CD4-positive, alpha-beta T cell treated with Interleukin-17A for 1 hour (primary cell): ENCODE data around the gene SAMD11.
"Not testable (repeated sequence)": the region's sequence is repeated elsewhere in the genome, so short reads cannot be mapped to it uniquely, and the experiment has no call there.

Source experiments
- DNase-seq: peaks from one replicate; pipeline ENCODE4 v3.0.0-alpha.2; 2020

Gene SAMD11

DNA sequence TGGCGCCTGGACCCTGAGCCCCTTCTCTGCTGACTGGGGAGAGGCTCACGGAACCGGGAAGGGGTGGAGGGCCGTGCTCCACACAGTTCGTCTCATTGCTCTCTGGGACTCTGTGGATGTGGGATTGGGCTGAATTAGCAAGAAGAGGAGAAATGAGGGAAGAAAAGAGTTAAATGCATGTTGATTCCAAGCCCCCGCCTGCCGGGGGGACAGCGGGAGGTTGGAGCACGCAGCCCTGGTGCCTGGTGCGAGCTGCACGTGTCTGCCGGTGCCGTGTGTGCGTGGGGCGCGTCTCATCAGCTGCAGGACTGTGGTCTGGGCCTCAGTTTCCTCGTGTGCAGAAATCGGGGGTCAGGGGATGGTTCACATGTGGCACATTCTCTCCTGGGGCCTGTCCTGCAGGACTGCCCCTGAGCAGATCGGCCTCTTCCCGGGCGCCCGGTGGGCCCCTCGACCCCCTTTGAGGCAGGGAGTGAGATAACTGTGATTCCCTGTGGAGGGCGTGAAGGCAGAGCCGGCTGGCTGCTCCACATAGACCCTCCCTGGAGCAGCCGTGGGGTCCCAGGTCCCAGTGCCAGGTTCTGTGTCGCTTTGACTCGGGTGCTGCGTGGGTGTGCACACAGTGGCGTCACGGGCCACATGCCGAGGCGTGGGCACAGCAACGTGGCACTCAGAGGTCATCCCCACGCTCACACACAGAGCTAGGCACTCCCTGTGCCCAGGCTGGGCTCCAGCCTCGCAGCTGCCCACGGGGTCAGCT is 11.4 kb downstream of the SAMD11 start:
- no peak for DNase-seq

DNA sequence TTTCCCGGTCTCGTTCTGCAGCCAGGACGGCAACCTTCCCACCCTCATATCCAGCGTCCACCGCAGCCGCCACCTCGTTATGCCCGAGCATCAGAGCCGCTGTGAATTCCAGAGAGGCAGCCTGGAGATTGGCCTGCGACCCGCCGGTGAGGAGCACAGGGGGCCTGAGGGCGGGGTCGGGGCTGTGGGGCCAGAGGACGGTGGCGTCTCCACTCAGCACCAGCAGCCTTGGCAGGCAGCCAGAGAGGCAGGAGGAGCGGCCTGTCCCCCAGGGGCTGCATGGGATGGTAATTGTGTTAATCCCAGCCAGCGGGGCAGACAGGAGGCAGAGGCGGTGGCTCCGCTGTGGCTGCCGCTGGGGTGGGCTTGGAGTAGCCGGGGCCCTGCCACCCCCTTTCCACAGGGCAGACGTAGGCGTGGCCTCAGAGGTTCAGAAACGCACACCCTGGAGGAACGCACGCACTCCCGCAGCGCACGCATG is 12.1 kb downstream of the SAMD11 start:
- DNase-seq, result no peak

DNA sequence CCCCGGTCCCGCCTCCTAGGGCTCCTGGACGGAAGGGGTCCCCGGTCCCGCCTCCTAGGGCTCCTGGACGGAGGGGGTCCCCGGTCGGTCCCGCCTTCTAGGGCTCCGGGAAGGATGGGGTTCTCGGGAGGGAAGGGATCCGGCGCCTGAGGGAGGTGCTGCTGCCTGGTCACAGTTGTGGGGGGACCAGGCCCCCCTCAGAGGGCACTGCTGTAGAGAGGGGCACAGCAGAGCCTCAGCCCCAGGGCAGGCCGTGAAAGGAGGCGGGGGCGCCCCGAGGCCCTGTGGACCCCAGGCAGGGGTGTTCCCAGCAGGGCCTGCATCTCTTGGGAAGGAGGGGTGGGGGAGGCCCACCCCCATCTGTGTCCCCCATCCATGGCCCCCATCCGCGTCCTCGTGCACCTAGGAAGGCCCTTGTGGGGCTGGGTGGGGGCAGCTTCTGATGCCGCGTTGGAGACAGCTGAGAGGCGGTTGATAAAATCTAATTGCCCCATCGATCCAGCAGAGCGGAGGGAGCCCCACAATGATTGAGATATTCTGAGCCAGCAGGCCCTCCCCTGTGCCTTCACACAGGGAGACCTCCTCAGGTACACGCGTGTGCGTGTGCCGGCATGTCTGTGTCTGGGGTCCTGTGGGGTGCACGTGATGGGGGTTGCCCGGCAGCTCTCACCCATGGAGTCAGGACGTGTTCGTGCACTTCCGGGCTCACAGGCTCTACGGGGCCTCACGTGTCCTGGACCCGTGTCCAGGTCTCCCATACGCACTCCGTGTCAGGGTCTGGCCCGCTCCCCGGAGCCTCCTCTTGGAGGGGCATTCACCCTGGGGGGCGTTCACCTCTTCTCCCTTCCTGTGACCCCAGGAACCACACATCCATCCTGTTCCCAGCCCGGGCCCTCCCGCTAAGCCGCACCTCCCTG is 12.9 kb downstream of the SAMD11 start:
- no peak for DNase-seq

DNA sequence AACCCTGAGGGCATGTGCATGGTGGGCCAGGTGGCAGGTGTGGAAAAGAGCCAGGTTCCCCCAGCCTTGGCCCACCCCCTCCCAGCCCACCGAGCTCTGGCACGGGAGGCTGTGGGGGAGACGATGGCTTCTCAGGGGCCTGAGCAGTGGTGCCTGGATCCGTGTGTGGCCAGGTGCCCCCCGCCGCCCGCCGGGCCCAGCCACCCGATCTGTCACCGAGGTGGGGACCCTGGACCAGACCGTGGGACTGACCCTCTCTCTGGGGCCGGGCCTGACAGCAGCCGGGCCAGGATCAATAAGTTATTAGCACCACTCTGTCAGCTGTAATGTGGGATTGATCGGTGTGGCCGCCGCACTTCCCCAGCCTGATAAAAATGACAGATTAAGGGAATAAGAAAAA is 13.8 kb downstream of the SAMD11 start:
- DNase-seq, result no peak

DNA sequence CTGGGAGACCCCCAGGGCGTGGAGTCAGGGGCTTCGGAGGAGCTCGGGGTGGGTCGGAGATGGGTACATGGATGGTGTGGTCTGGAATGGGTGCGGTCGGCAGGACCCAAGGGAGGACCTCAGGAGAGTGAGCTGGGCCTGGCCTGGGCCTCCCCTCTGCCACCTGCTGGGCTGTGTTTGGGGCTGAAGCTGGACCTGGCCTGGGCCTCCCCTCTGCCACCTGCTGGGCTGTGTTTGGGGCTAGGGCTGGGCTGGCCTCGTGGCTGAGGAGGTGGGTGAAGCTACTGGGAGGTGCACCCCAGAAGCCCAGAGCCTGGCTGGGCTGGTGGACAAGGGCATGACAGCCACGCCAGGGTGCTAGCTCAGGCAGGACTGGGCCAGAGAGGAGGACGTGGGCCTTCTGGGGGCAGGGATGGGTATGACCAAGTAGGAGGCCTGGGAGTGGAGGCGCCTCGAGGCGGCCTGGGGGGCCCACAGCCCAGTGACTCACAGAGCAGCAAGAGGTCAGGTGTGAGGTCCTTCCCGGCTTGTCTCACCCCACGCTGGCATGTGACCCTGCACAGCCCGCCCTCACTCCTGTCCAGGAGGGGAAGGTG is 14.5 kb downstream of the SAMD11 start:
- no peak for DNase-seq

DNA sequence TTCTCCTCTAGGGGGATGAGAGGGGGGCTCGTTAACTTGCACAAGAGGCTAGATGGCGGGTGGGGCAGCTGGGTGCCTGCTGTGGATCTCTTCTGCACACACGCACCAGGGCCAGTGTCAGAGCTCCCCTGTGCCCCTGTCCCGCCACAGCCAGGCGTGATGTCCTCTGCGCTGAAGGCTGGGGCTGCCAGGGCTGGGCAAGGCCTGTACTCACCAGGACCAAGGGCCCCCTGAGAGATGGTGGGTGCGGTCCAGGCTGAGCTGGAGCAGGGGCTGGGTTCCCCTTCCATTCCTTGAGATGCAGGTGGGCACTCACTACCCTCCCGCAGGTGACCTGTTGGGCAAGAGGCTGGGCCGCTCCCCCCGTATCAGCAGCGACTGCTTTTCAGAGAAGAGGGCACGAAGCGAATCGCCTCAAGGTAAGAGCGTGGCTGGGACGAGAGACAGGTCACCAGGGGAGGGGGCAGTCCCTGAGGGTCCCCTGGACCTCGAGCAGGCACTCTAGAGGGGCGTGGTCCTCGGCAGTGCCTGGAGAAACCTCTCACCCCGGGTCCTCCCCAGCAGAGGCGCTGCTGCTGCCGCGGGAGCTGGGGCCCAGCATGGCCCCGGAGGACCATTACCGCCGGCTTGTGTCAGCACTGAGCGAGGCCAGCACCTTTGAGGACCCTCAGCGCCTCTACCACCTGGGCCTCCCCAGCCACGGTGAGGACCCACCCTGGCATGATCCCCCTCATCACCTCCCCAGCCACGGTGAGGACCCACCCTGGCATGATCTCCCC is 15.2 kb downstream of the SAMD11 start:
- DNase-seq, result no peak

DNA sequence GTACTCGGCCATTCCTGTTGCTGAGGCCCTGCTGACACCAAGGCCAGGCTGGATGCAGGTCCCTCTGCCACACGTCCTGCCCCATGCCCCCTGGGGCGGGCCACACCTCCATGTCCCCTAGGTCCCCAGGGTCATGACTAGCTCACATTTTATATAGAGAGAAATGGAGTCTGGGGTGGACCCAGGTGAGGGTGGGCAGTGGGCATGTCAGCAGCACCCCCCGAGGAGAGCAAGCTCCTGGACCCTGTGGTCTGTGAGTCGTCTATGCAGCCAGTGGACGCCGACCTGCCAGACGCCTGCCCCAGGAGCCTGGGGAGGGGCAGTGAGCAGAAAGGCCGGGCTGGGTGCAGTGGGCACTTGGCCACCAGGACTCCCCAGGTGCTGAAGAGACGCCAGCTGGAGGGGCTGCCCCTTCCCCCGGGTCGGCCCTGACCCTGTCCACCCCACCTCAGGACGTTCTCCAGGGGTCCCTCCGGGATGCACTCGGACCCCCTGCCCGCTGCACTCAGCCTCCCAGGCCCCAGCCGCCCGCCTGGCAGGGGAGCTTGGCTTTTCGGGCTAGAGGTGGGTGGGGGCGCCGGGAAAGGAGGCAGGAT is 15.9 kb downstream of the SAMD11 start:
- no peak for DNase-seq

DNA sequence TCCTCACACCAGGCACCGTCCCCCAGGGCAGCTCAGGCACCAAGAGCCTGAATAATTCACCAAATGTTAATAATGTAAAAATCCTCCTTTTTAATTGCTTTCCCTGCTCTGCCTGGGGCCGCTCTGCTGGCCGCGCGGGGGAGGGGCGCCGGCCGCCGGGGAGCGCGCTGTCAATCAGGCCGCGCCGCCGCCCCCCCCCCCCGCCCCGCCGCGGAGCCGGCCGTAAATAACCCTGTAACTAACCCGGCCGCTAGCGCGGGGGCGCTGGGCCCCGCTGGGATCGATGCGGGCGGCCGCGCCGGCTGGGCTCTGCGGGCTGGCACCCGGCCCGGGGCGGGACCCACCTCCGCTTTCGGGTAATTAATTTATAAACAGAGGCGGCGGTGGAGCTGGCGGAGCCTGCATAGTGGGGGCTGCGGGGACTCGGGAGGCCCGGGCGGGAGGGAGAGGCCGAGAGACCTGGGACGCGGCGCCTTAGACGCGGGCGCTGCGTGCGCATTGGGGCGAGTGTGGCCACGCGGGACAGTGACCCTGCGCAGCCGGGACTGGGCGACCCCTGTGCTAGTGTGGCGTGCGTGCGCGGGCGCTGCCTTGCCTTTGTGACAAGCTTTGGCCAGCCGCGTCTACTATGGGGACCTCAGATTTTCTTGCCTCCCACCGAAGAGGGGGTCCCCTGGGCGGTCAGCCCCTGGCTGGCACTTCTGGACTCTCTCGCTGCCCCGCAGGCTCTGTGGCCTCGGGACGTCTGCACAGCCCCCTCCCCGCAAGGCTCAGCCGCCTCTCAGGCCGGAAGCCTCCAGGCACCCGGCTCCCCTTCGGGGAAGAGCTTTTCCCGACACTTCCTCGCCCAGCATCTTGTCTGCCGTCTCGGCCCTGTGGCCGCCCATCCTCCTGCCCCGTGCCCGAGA is 16.6 kb downstream of the SAMD11 start:
- peak; percentile 28 for DNase-seq

DNA sequence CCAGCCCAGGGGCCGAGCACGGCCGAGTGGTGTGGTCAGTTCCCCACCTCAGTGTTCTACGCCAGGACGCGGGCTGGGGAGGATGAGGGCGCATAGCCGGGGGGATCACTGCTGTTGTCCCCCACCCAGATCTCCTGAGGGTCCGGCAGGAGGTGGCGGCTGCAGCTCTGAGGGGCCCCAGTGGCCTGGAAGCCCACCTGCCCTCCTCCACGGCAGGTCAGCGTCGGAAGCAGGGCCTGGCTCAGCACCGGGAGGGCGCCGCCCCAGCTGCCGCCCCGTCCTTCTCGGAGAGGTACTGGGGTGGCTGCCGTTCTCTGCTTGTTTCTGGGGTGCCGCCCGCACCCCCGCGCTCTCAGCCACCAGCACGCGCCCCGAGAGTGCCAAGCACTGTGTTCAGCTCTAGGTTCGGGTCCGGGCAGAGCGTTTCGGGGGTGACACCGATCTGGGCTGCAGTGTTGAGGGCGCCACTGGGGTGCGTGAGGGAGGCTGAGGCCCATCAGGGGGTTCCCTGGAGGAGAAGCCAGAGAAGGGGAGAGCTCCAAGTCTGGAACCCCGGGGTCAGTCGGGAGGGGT is 17.4 kb downstream of the SAMD11 start:
- no peak for DNase-seq

DNA sequence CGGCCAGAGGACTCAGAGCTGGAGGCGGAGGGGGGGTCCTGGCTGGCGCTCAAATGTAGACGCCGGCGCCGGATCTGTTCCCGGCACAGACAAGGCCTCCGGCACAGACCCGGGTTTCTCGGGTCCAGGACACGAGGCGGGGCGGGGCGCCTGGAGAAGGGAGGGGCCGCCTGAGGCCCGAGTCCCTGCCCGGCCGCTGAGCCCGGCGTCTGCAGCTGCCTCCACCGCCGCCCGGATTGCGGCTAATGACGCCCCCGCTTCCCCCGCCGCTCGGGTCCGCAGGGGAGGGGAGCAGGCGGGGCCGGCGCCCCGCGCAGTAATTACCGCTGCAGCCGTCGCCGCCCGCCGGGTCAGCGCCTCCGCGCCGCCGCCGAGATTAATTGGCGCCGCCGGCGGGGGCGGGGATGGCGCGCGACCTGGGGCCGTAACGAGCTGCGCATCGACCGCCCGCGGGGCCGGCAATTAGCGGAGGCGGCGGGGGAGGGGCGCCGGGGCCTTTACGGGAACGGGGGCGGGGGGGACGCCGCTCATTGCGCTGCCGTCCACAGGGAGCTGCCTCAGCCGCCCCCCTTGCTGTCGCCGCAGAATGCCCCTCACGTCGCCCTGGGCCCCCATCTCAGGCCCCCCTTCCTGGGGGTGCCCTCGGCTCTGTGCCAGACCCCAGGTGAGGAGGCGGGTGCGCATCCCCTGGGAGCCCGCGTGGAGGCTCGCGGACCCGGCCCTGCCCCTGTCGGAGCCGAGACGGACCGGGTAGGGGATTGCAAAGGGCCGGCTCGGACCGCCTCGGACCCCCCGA is 18.1 kb downstream of the SAMD11 start:
- no peak for DNase-seq

DNA sequence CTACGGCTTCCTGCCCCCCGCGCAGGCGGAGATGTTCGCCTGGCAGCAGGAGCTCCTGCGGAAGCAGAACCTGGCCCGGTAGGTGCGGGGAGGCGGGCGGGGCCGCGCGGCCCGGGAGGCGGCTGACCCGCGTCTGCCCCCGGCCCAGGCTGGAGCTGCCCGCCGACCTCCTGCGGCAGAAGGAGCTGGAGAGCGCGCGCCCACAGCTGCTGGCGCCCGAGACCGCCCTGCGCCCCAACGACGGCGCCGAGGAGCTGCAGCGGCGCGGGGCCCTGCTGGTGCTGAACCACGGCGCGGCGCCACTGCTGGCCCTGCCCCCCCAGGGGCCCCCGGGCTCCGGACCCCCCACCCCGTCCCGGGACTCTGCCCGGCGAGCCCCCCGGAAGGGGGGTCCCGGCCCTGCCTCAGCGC is 18.7 kb downstream of the SAMD11 start:
- no peak for DNase-seq

DNA sequence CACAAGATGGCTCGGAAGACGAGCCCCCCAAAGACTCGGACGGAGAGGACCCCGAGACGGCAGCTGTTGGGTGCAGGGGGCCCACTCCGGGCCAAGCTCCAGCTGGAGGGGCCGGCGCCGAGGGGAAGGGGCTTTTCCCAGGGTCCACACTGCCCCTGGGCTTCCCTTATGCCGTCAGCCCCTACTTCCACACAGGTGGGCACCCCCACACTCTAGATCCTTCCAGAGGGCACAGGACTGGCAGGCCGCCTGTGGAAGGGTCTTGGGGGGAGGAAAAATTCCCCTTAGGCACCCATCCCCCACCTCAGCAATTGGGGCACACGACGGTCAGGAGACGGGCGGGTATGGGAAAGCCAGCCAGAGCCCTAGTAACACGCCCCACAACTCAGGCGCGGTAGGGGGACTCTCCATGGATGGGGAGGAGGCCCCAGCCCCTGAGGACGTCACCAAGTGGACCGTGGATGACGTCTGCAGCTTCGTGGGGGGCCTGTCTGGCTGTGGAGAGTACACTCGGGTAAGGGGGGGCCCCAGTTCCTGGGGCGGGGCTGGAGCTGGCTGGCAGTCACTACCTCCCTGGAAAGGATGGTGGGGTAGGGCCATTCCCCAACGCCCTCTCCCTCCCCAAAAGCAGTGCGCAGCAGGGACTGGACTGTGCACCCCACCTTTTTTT is 19.3 kb downstream of the SAMD11 start:
- DNase-seq, result no peak

DNA sequence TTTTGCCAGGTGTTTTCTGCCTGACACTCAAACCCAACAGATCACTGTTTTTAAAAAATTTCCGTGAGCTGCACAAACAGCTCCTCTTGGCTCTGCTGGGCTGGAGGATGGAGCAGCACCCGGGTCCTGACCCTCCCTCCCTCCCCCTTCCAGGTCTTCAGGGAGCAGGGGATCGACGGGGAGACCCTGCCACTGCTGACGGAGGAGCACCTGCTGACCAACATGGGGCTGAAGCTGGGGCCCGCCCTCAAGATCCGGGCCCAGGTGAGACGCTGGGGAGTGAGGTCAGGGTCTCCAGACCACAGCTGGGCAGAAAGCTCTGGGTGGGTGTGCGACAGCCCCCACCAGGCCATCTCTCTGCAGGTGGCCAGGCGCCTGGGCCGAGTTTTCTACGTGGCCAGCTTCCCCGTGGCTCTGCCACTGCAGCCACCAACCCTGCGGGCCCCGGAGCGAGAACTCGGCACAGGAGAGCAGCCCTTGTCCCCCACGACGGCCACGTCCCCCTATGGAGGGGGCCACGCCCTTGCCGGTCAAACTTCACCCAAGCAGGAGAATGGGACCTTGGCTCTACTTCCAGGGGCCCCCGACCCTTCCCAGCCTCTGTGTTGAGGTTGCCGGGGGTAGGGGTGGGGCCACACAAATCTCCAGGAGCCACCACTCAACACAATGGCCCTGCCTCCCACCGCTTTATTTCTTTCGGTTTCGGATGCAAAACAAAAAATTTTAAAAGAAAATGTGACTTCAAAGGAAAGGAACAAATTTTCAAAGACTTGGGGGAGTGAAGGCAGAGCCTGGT is 20.0 kb downstream of the SAMD11 start:
- DNase-seq, result no peak

DNA sequence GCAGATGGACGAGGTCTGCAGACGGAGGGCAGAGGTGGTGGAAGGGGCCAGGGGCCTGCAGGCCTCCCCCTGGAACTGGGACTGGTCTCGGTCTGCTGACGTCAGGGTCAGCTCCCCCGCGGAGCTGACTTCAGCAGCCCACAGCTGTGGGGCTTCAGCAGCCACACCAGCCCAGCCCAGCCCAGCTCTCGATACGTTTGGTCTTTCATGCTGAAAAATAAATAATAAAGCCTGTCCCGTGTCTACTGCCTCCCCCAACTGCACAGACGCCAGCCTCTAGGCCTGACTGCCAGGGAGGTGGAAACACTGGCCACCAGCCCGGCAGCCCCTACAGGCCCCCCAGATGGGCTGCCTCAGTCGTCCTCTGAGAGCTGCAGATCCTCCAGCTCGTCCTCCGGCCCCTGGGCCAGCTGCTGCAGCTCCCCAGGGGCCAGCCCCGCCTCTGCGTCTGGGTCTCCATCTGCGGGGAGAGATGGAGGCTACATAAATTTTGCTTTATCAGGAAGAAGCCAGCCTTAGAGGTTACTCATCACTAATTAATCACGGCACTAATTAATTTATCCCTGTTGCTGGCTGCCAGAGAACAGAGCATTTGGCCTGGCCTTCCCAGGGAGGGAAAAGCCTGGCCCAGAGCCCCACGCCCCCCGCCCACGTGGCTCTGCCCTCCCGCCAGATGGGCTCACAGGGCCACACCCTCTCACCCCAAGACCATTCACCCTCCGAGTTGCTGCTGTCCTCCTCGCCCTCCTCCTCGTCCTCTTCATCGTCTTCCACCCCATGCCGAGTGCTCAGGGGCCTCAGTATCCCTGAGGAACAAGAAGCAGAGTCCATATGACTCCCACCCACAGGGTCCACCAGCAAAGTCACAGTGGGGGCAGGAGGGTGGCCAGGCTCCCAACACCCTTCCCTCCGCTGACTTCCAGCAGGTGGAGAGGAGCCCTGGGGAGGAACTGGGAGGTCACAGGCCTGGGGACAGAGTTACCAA is 20.9 kb downstream of the SAMD11 start:
- DNase-seq, result no peak

DNA sequence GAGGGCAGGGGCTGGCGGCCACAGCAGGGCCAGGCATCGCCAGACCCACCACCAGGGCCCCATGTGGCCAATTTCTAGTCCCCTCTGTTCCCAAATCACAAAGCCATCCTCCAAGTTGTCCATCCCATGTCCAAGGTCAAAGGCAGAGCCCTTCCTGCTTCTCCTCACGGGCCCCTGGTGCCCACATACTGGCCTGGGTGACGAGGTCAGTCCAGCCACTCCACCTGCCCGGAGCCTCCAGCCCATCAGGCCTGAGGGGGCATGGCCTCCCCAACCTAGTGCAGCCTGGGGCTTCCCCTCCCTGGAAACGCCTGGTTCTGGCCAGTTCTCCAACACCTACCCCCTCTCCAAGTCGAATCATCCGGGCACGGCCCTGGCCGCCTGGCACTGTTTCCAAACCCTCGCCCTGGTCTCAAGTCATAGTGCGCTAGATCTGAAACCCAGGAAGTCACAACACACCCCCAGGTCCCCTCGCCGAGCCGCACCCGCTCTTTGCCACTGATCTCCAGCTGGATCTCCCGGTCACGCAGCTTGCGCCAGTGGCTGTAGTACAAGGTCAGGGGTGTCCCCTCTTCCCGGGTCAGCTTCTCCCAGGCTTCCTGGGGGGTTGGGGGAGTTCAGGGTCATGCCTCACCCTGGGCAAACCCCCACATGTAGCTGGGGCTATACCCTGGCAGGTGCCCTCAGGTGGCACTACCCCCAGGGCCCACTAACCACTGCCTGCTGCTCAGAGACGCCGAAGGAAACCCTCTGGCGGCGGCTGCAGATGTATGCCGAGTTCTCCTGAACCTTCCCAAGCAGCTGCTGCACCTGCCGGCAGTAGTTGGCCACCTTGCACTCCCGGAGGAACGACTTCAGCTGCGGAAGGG is 22.2 kb downstream of the SAMD11 start:
- no peak for DNase-seq

DNA sequence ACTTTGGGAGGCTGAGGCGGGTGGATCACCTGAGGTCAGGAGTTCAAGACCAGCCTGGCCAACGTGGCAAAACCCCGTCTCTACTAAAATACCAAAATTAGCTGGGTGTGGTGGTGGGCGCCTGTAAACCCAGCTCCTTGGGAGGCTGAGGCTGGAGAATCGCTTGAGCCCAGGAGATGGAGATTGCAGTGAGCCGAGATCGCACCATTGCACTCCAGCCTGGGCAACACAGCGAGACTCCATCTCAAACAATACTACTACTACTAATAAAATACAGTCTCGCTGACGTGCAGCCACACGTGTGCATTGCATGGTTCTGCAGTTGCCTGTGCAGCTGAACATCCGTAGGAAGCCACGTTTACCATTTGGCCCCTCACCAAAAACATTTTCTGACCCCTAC is 23.1 kb downstream of the SAMD11 start:
- DNase-seq, result not testable (repeated sequence)
